K562 (cell line): ENCODE measurements around the gene STX3. TPM values are rescaled to one million over a fixed set of nuclear protein-coding genes. Genes with fewer than 3 reads are reported as not detected.

Experiments
- CTBP1 ChIP-seq: fragments of 450-650 bp; IDR thresholded peaks from 2 replicates; pipeline ENCODE4 v1.6.1; 2016; ENCODE audit warnings: borderline replicate concordance
- FOXA3 ChIP-seq, 2 experiments: fragments of 450-650 bp in 1 of 2; sonication (generic) in 1 of 2; formaldehyde crosslinking; IDR thresholded peaks in 1 of 2; conservative IDR thresholded peaks in 1 of 2; 2 replicates each; pipeline versions ENCODE4 v1.4.0 to v1.8.0; 2020 to 2022; ENCODE audit warnings: mild to moderate bottlenecking in 2 of 2, missing genetic modification reagents in 1 of 2
- ILF3 ChIP-seq: fragments of 450-650 bp; IDR thresholded peaks from 2 replicates; pipeline ENCODE4 v1.6.1; 2018; ENCODE audit warnings: antibody characterized with exemption, mild to moderate bottlenecking, moderate library complexity, borderline replicate concordance
- NCOR1 ChIP-seq: fragments of 450-650 bp; IDR thresholded peaks from 2 replicates; pipeline ENCODE4 v1.6.1; 2016; ENCODE audit warnings: mild to moderate bottlenecking, moderate library complexity
- NFRKB ChIP-seq: fragments of 450-650 bp; IDR thresholded peaks from 2 replicates; pipeline ENCODE4 v1.6.1; 2016; ENCODE audit warnings: low read depth
- RBM34 ChIP-seq: fragments of 200-400 bp; formaldehyde crosslinking; IDR thresholded peaks from 2 replicates; pipeline ENCODE4 v1.6.1; 2018; ENCODE audit warnings: low read length, borderline replicate concordance; ENCODE audit not compliant: insufficient read depth
- SRF ChIP-seq, 2 experiments: fragments of 250-450, 450-650 bp in 1 of 2; sonication (Bioruptor Pico) in 1 of 2; sonication (generic) in 1 of 2; formaldehyde crosslinking; IDR thresholded peaks; 2 replicates each; pipeline versions ENCODE4 v1.5.0 to v1.5.1; 2020 to 2022; ENCODE audit warnings: mild to moderate bottlenecking in 1 of 2, missing genetic modification reagents in 1 of 2
- ZEB2 ChIP-seq: fragments of 450-650 bp; IDR thresholded peaks from 2 replicates; pipeline ENCODE4 v1.6.1; 2016
- polyA plus RNA-seq, 8 experiments: library from polyadenylated mRNA; depleted of rRNA in 4 of 8; stranded (reverse) in 5 of 8; unstranded in 3 of 8; fragments of >200 nt; fragmentation: Nextera tagmentation in 2 of 8; fragmentation: Illumina TruSeq in 1 of 8; extraction: Ambion mirVana in 2 of 8; extraction: Trizol in 1 of 8; gene quantifications; 2 replicates each; pipeline versions ENCODE4 v1.2.1 to v1.2.3, GENCODE V29; 2011 to 2014; ENCODE audit warnings: inconsistent platforms in 1 of 8, missing spikeins in 1 of 8
- total RNA-seq, 7 experiments: library from RNA; depleted of rRNA in 6 of 7; stranded (reverse); fragments of >200 nt in 6 of 7; fragmentation: Illumina TruSeq in 2 of 7; extraction: Trizol in 2 of 7; gene quantifications; 2 replicates each; pipeline versions ENCODE4 v1.2.1 to v1.2.3, GENCODE V29; 2011 to 2021; ENCODE audit warnings: low replicate concordance in 1 of 7
- TF ChIP-seq, protein P1 (sequence below): IDR thresholded peaks from 2 replicates; pipeline ENCODE4 v1.6.1; 2014; ENCODE audit warnings: antibody characterized with exemption

STX3 gene
- total and polyA plus RNA-seq, 9 of the 15 experiments (the other 6 are each of a cell fraction or from before 2014, with no cell fraction given) = 12.0 to 91.6 (median 48.7) TPM

DNA sequence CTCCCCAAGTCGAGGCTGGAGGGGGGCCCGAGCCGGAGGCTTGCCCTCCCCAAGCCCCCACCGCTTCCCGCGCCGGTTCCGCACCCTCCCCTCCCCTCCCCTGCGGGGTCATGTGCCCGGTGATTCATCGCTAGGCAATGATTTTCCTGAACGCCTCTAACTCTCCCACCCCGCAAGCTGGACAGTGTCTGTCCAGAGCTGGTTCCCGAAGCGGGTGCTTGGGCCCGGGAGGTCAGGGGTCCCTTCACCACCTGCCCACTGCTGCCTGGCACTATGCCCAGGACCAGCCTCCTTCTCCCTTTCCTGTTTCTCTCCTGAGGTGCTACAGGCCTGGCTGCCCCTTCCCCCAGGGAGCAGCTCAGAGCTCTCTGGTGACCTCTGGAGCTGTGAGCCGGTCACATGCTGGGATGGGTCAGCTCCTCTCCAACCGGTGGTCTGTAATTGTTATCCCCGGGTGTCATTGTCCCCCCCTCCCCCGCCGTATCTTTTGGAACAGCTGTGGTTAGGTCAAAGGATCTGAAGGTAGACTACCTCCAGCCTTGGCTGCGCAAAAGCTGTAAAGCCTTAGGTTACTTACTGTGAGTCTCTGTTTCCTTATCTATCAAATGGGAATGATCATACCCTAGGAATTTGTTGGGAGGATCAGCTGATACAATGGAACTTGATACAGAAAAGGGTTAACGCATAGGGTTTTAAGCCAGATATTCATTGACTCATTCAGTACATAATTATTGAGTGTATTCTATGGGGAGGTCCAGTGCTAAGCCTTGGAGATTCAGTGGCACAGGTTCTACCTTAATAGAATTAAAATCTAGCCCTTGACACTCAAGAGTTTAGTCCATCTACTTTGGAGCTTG is 753 bp downstream of the STX3 start (continued):
- no peak for TF ChIP-seq CTBP1
- TF ChIP-seq, protein P1, sequence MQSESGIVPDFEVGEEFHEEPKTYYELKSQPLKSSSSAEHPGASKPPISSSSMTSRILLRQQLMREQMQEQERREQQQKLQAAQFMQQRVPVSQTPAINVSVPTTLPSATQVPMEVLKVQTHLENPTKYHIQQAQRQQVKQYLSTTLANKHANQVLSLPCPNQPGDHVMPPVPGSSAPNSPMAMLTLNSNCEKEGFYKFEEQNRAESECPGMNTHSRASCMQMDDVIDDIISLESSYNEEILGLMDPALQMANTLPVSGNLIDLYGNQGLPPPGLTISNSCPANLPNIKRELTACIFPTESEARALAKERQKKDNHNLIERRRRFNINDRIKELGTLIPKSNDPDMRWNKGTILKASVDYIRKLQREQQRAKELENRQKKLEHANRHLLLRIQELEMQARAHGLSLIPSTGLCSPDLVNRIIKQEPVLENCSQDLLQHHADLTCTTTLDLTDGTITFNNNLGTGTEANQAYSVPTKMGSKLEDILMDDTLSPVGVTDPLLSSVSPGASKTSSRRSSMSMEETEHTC = peak; percentile 74
- no peak for TF ChIP-seq NFRKB
- no peak for TF ChIP-seq RBM34
- TF ChIP-seq ZEB2 = peak; percentile 10
- peak; percentile 37 for TF ChIP-seq NCOR1
- TF ChIP-seq FOXA3 (CRISPR knock-in tag; conservative IDR thresholded peaks at IDR 0.05 in 1 of 2, IDR thresholded peaks at IDR 0.05 in 1 of 2) = no peak
- TF ChIP-seq SRF (CRISPR knock-in tag; IDR thresholded peaks at IDR 0.05) = 0 out of 4 replicates have a peak, but pooled peaks of 1 of the 2 experiments have one; percentile 19
- no peak for TF ChIP-seq ILF3
